NB4 (cell line): ENCODE data around the gene CLEC2L.

ENCODE experiments used
- MYC ChIP-seq: IDR thresholded peaks from 2 replicates; pipeline ENCODE4 v1.6.1; 2011; ENCODE audit warnings: low read depth, low read length
- POLR2A ChIP-seq: IDR thresholded peaks from 2 replicates; pipeline ENCODE4 v1.6.1; 2011; ENCODE audit warnings: mild to moderate bottlenecking; ENCODE audit not compliant: insufficient read length; ENCODE audit errors: extremely low read depth
- TF ChIP-seq, protein P1 (sequence below): IDR thresholded peaks from one replicate; pipeline ENCODE4 v1.5.1; 2012; ENCODE audit warnings: low read depth, low read length

DNA sequence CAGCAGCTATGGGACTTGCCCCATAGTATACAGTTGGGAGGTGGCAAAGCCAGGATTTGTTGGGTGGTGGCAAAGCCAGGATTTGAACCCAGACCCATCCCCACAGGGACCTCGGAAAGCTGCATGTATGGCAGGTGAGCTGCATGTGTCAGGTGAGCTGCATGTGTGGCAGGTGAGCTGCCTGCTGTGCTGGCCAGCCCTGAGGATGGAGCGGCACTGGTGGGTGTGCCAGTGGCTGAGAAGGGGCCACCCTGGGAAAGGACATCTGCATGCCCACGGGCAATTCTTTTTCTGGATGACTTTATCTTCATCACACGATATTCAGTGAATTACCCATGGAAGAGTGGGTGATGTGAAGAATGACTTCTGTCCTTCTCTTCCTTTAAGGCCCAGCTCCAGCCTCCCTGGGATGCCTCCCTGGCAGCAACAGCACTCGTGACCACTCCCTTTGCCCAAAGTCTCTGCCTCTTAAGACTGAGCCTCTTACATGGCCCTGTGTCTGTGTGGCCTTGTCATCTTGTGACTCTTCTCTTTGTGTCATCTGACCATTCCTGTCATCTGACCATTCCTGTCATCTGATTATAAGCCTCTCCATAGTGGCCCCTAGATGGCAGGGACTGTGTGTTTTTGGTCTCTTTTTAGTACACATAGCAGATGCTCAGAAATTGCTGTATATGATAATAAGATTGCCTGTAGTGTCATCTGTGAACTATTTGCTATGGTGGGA lies 25.0 kb downstream of the CLEC2L start:
- TF ChIP-seq, protein P1, sequence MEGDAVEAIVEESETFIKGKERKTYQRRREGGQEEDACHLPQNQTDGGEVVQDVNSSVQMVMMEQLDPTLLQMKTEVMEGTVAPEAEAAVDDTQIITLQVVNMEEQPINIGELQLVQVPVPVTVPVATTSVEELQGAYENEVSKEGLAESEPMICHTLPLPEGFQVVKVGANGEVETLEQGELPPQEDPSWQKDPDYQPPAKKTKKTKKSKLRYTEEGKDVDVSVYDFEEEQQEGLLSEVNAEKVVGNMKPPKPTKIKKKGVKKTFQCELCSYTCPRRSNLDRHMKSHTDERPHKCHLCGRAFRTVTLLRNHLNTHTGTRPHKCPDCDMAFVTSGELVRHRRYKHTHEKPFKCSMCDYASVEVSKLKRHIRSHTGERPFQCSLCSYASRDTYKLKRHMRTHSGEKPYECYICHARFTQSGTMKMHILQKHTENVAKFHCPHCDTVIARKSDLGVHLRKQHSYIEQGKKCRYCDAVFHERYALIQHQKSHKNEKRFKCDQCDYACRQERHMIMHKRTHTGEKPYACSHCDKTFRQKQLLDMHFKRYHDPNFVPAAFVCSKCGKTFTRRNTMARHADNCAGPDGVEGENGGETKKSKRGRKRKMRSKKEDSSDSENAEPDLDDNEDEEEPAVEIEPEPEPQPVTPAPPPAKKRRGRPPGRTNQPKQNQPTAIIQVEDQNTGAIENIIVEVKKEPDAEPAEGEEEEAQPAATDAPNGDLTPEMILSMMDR = no peak
- TF ChIP-seq POLR2A = no peak
- no peak for TF ChIP-seq MYC
